Neural crest cell (in vitro differentiated cells): ENCODE data around the gene ZCCHC3. TPM values are rescaled to one million over a fixed set of nuclear protein-coding genes. Genes with fewer than 3 reads are reported as not detected.

Experiments
- DNase-seq: peaks from one replicate; pipeline ENCODE4 v3.0.0; 2021; ENCODE audit warnings: low read depth, mixed read lengths, low spot score
- H3K27ac Mint-ChIP-seq: one replicate; pipeline ENCODE4 v1.8.0; 2021; ENCODE audit warnings: mild to moderate bottlenecking, mixed read lengths; ENCODE audit not compliant: unreplicated experiment
- H3K27me3 Mint-ChIP-seq: 2 replicates; pipeline ENCODE4 v1.8.0; 2021; ENCODE audit warnings: low read depth, mild to moderate bottlenecking, mixed read lengths
- H3K36me3 Mint-ChIP-seq: 2 replicates; pipeline ENCODE4 v1.8.0; 2021; ENCODE audit warnings: low read depth, mild to moderate bottlenecking, mixed read lengths
- H3K4me1 Mint-ChIP-seq: 2 replicates; pipeline ENCODE4 v1.8.0; 2021; ENCODE audit warnings: mixed read lengths
- H3K4me3 Mint-ChIP-seq: one replicate; pipeline ENCODE4 v1.8.0; 2021; ENCODE audit warnings: mild to moderate bottlenecking, mixed read lengths
- H3K9me3 Mint-ChIP-seq: 2 replicates; pipeline ENCODE4 v1.8.0; 2021; ENCODE audit warnings: mixed read lengths
- total RNA-seq: library from RNA; stranded (reverse); gene quantifications from 2 replicates; pipeline ENCODE4 v1.2.1, GENCODE V29; 2021
- TF ChIP-seq, protein P1 (sequence below): fragments of 200-600 bp; sonication (generic); conservative IDR thresholded peaks from 2 replicates; pipeline ENCODE4 v1.5.0; 2021; ENCODE audit warnings: antibody characterized with exemption, mild to moderate bottlenecking

The ZCCHC3 gene
- total RNA-seq, 1 donor from 2014 or later = 59.2 TPM

DNA sequence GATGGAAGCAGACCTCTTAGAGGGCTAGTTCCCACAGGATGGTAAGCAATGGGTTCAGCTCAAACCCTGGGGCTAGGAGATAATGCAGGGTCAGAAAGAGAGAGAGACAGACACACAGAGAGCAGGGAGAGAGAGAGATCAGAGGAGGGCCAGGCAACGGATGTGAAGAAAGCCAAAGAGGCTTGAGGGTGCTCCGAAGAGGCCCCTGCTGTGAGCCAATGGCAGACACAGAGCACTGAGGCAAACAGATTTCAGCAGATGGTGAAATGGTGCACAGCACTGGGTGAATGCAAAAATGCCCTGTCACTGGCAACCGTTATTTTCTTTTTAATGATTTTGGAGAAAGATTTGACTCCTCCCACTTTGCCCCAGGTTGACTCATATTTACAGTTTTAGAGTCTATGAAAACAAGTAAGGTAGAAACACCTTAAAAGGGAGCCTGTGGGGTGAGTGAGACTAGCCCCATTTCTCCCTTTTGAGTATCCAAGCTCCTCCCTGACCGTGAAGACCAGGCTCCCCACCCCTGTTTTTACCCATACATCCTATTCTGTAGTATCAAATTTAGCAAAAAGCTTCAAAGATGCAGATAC, 39.0 kb upstream of the ZCCHC3 start:
- H3K27me3 Mint-ChIP-seq = peaks cover 71% of the 10 kb centered on the region

DNA sequence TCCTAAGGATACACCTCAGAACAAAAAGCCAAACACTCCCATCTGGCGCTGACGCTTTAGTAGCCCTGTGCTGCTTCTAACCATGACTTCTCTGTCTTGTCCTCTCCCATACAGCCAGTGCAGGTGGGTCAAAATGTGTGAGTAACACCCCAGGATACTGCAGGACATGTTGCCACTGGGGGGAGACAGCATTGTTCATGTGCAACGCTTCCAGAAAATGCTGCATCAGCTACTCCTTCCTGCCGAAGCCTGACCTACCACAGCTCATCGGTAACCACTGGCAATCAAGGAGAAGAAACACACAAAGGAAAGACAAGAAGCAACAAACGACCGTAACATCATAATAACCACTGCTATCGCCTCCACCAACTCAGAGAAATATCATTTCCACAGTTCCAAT, 38.4 kb upstream of the ZCCHC3 start:
- Mint-ChIP-seq H3K27me3 (peaks cover 68% of the 10 kb centered on the region), H3K36me3 (no peaks in the 10 kb centered on the region), H3K9me3 (peaks cover 2% of the 10 kb centered on the region), H3K4me1 (no peaks in the 10 kb centered on the region), H3K27ac (no peak overlapping the region), H3K4me3 (no peak overlapping the region)
- TF ChIP-seq, protein P1, sequence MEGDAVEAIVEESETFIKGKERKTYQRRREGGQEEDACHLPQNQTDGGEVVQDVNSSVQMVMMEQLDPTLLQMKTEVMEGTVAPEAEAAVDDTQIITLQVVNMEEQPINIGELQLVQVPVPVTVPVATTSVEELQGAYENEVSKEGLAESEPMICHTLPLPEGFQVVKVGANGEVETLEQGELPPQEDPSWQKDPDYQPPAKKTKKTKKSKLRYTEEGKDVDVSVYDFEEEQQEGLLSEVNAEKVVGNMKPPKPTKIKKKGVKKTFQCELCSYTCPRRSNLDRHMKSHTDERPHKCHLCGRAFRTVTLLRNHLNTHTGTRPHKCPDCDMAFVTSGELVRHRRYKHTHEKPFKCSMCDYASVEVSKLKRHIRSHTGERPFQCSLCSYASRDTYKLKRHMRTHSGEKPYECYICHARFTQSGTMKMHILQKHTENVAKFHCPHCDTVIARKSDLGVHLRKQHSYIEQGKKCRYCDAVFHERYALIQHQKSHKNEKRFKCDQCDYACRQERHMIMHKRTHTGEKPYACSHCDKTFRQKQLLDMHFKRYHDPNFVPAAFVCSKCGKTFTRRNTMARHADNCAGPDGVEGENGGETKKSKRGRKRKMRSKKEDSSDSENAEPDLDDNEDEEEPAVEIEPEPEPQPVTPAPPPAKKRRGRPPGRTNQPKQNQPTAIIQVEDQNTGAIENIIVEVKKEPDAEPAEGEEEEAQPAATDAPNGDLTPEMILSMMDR = no peak
- no peak for DNase-seq

More for the DNA sequence above, 39.0 kb upstream of the ZCCHC3 start:
- no peaks in the 10 kb centered on the region for H3K4me1 Mint-ChIP-seq
- no peak overlapping the region for H3K27ac Mint-ChIP-seq
- peaks cover 2% of the 10 kb centered on the region for H3K9me3 Mint-ChIP-seq
- no peak overlapping the region for H3K4me3 Mint-ChIP-seq
- H3K36me3 Mint-ChIP-seq = no peaks in the 10 kb centered on the region
- TF ChIP-seq, protein P1 = no peak
- no peak for DNase-seq

DNA sequence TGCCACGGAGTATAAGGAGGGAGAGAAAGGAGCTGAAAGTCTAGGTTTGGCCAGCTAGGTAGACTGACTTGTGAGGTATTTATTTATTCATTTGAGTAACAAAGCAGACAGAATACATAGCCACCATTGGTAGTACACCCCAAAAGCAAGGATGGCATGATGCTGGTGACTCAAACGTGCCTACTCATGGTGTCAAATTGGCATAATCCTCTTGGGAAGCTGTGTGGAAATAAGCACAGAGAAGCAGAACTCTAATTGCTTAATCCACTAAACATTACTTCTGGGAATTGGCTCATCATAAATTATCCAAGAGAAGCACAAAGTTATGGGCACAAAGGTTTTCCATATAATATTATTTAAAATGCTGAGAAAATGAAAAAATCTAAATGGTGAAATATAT, 37.4 kb upstream of the ZCCHC3 start:
- no peak overlapping the region for H3K4me3 Mint-ChIP-seq
- TF ChIP-seq, protein P1 = no peak
- no peaks in the 10 kb centered on the region for H3K36me3 Mint-ChIP-seq
- H3K27ac Mint-ChIP-seq = no peak overlapping the region
- H3K4me1 Mint-ChIP-seq = no peaks in the 10 kb centered on the region
- no peak for DNase-seq
- peaks cover 57% of the 10 kb centered on the region for H3K27me3 Mint-ChIP-seq
- H3K9me3 Mint-ChIP-seq = no peaks in the 10 kb centered on the region

DNA sequence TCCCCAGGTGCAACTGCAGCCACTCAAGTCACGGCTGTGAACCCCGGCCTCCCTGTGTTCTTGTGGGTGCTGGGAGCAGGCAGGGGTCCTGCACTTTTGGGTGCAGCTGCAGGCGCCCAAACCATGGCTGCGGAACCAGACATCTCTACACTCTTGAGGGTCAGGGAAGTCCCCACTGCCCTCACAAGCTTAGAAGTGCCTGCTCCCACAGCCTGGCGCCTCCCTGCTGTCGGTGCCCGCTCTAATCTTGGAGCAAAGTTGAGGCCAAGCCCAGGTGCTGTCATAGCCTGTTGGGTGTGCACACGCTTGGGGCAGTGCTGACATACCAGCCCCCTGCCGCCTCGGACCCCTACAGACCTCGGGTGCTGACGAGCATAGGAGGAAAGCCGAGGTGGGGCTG, 33.7 kb upstream of the ZCCHC3 start:
- Mint-ChIP-seq H3K27ac (no peak overlapping the region), H3K27me3 (peaks cover 39% of the 10 kb centered on the region)

DNA sequence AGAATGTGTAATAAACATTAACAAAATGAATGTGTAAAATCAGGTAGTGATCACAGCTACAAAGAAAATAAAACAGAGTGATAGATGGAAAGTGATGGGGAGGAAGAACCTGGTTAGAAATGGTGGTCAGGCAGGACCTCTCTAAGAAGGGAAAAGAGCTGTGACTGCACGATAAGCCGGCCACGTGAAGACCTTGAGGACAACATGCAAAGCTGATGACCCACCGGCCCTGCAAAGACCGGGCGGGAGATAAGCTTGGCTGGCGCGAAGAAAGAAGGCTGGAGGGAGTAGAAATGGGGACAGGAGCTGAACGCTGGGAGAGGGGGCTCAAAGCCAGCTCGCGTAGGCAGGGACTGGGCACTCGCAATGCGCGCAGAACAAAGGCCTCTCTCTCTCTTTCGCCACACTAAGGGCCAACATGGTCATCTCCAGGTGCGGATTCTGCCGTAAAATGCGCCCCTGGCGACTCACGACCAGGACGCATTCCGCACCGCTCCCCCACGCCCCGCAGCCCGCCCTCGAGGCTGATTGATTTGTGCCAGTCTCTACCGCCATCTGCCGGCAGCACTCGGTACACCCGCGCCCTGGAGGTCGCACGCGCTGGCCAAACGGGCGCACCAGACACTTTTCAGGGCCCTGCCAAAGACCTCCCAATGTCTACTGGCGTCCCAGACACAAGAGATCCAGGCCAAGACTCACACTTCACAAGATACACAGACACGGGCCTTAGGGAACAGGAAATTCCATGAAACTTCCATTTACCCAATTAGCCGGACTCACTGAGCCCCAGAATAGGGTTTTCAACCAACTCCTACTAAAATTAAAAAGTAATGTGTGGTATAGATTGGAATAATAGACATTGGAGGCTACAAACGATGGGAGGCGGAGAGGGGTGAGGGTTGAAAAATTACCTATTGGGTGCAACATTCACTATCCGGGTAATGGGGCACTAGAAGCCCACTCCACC, 30.5 kb upstream of the ZCCHC3 start:
- H3K27ac Mint-ChIP-seq = peak overlapping the region; percentile 91
- TF ChIP-seq, protein P1 = peak; percentile 99
- peak; percentile 97 for DNase-seq
- H3K9me3 Mint-ChIP-seq = no peaks in the 10 kb centered on the region
- no peaks in the 10 kb centered on the region for H3K36me3 Mint-ChIP-seq
- peaks cover 23% of the 10 kb centered on the region for H3K27me3 Mint-ChIP-seq
- peaks cover 11% of the 10 kb centered on the region for H3K4me1 Mint-ChIP-seq
- H3K4me3 Mint-ChIP-seq = peak overlapping the region; percentile 79

More for the DNA sequence above, 33.7 kb upstream of the ZCCHC3 start:
- no peaks in the 10 kb centered on the region for H3K9me3 Mint-ChIP-seq
- DNase-seq = no peak
- H3K36me3 Mint-ChIP-seq = no peaks in the 10 kb centered on the region
- TF ChIP-seq, protein P1 = no peak
- H3K4me3 Mint-ChIP-seq = no peak overlapping the region
- H3K4me1 Mint-ChIP-seq = peaks cover 11% of the 10 kb centered on the region
